Heart left ventricle (tissue), 16 donors: ENCODE data around the gene ADCK1. TPM values are rescaled to one million over a fixed set of nuclear protein-coding genes. Genes with fewer than 3 reads are reported as not detected.

Experiments
- ATAC-seq, 4 donors: fragments of 200-7000 bp; cut with Tn5 transposase; one replicate each; pipeline ENCODE4 v1.9.1; 2020 to 2022; ENCODE audit warnings: moderate library complexity in 4 of 4, mild to moderate bottlenecking in 3 of 4, moderate number of reproducible peaks in 1 of 4
- DNase-seq, 5 donors: peaks; one replicate each; pipeline ENCODE4 v3.0.0-alpha.2; 2020
- H3K27ac ChIP-seq, 12 donors: fragments of 200-600 bp; sonication (generic) in 4 of 12; one replicate each; pipeline versions ENCODE4 v1.5.0 to v1.8.0; 2016 to 2022; ENCODE audit warnings: mild to moderate bottlenecking in 2 of 12
- H3K27me3 ChIP-seq, 9 donors: fragments of 200-600 bp; sonication (generic) in 2 of 9; one replicate each; pipeline versions ENCODE4 v1.5.1 to v1.8.0; 2016 to 2022; ENCODE audit warnings: mild to moderate bottlenecking in 3 of 9
- H3K36me3 ChIP-seq, 9 donors: fragments of 200-600 bp; sonication (generic) in 2 of 9; one replicate each; pipeline versions ENCODE4 v1.5.0 to v1.8.0; 2018 to 2022; ENCODE audit warnings: mild to moderate bottlenecking in 2 of 9
- H3K4me1 ChIP-seq, 12 donors: fragments of 200-600 bp; sonication (generic) in 4 of 12; one replicate each; pipeline versions ENCODE4 v1.5.0 to v1.8.0; 2016 to 2022; ENCODE audit warnings: mild to moderate bottlenecking in 3 of 12
- H3K4me3 ChIP-seq, 12 donors: fragments of 200-600 bp; sonication (generic) in 4 of 12; one replicate each; pipeline versions ENCODE4 v1.5.0 to v1.8.0; 2017 to 2022; ENCODE audit warnings: mild to moderate bottlenecking in 9 of 12, moderate library complexity in 4 of 12
- H3K9me3 ChIP-seq, 12 donors: fragments of 200-600 bp; sonication (generic) in 4 of 12; one replicate each; pipeline versions ENCODE4 v1.5.0 to v1.8.0; 2016 to 2022; ENCODE audit warnings: mild to moderate bottlenecking in 1 of 12
- POLR2A ChIP-seq, 2 donors: fragments of 450-650 bp; IDR thresholded peaks; one replicate each; pipeline ENCODE4 v1.6.1; 2017; ENCODE audit warnings: antibody characterized with exemption in 2 of 2, mild to moderate bottlenecking in 2 of 2, moderate library complexity in 2 of 2
- WGBS, 4 donors: extraction: QIAGEN DNeasy Blood & Tissue Kit in 2 of 4; methylation state at CpG; one replicate each; pipeline versions ENCODE4 v1.1.5 to v1.1.7; 2013 to 2018; 5-methylcytosine and 5-hydroxymethylcytosine counted together
- intact Hi-C, 10 donors: fragments of 100-400 bp; cut with DNase I; formaldehyde crosslinking; loops; one replicate each; pipeline versions ENCODE4 v1.11.1 to v1.14.2; 2022
- polyA plus RNA-seq, 2 donors: library from polyadenylated mRNA; stranded (reverse); fragments of 200-250 nt; gene quantifications; one replicate each; pipeline ENCODE4 v1.2.3, GENCODE V29; 2013
- total RNA-seq, 9 donors: library from RNA; depleted of rRNA in 2 of 9; stranded (reverse); fragments of >200 nt in 2 of 9; fragmentation: NEBNext Ultra II Directional in 3 of 9; extraction: Animal tissue kit (Norgen Biotek cat#: 25700) in 3 of 9; gene quantifications; one replicate each; pipeline versions ENCODE4 v1.1.0 to v1.2.4, GENCODE V29; 2016 to 2023
- TF ChIP-seq, protein P1 (sequence below), 12 donors: fragments of 200-600 bp; sonication (generic) in 4 of 12; IDR thresholded peaks; one replicate each; pipeline versions ENCODE4 v1.5.0 to v1.8.0; 2018 to 2022; ENCODE audit warnings: antibody characterized with exemption in 12 of 12, mild to moderate bottlenecking in 5 of 12
- donor health status: ischemic (EF 13 %, LVEDD 7.1; RV severe dilation, severe dysfunction).
- donor health status: healthy with polysubstance abuse.
- donor health status: DM: no; HTN: yes; CAD: no.
- donor health status: DM: no; HTN: no; CAD: no.
- donor health status: ischemic (EF 25% LVEDD 6.9; RV normal size, moderate dysfunction).
- donor health status: ischemic (EF 25% LVEDD 5.7; RV mildly dilated, moderate dysfunction).
- donor health status: healthy.
- donor health status: DM: yes; HTN: yes; CAD: no.
- donor health status: ischemic (EF 35%, LVEDD 5.7; RV mildly dilated, moderate dysfunction).
- donor health status: nonischemic (EF 11% LVEDD 7.7; RV severe dilation, severe dysfunction).
- donor health status: DM: yes; HTN: yes; CAD: no.
- donor health status: PGD.
- donor health status: ischemic (EF 29% LVEDD 5.4; RV normal size, mild dysfunction).
- donor health status: nonischemic (EF 23%, LVEDD 6.1; RV moderate dilation, normal function).

ADCK1 gene
- total and polyA plus RNA-seq, 11 donors: 4.0 to 12.8 (median 7.9) TPM

DNA sequence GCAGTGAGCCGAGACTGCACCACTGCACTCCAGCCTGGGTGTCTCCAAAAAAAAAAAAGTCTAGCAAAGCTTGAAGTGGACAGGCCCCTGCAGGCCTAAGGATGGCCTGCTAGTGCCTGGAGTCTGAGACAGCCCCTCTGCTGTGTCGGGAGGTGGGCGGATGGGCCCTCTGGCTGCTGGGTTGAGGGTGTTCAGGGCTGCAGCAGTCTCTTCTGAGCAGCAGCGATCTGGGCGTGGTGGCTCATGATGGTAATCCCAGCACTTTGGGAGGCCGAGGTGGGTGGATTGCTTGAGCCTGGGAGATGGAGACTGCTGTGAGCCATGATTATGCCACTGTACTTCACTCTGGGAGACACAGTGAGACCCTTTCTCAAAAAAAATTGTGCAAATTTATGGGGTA is 57.0 kb downstream of the ADCK1 start:
- Histone ChIP-seq H3K27ac (no peak overlapping the region), H3K4me1 (peaks cover 0 to 19% (median 0%) of the 10 kb centered on the region in 12 donors), H3K9me3 (peaks cover 0 to 12% (median 0%) of the 10 kb centered on the region in 12 donors), H3K36me3 (peaks cover 0 to 10% (median 0%) of the 10 kb centered on the region in 9 donors), H3K27me3 (no peaks in the 10 kb centered on the region), H3K4me3 (no peak overlapping the region)
- no peak for TF ChIP-seq POLR2A (IDR thresholded peaks at IDR 0.05)
- TF ChIP-seq, protein P1, sequence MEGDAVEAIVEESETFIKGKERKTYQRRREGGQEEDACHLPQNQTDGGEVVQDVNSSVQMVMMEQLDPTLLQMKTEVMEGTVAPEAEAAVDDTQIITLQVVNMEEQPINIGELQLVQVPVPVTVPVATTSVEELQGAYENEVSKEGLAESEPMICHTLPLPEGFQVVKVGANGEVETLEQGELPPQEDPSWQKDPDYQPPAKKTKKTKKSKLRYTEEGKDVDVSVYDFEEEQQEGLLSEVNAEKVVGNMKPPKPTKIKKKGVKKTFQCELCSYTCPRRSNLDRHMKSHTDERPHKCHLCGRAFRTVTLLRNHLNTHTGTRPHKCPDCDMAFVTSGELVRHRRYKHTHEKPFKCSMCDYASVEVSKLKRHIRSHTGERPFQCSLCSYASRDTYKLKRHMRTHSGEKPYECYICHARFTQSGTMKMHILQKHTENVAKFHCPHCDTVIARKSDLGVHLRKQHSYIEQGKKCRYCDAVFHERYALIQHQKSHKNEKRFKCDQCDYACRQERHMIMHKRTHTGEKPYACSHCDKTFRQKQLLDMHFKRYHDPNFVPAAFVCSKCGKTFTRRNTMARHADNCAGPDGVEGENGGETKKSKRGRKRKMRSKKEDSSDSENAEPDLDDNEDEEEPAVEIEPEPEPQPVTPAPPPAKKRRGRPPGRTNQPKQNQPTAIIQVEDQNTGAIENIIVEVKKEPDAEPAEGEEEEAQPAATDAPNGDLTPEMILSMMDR (IDR thresholded peaks at IDR 0.05): no peak
- intact Hi-C loops: no loop called here
- DNase-seq: no peak
- WGBS, 4 donors: 76 to 97% (median 91%) methylated on average over 5 to 6 of the region's 6 CpGs
- no peak for ATAC-seq

DNA sequence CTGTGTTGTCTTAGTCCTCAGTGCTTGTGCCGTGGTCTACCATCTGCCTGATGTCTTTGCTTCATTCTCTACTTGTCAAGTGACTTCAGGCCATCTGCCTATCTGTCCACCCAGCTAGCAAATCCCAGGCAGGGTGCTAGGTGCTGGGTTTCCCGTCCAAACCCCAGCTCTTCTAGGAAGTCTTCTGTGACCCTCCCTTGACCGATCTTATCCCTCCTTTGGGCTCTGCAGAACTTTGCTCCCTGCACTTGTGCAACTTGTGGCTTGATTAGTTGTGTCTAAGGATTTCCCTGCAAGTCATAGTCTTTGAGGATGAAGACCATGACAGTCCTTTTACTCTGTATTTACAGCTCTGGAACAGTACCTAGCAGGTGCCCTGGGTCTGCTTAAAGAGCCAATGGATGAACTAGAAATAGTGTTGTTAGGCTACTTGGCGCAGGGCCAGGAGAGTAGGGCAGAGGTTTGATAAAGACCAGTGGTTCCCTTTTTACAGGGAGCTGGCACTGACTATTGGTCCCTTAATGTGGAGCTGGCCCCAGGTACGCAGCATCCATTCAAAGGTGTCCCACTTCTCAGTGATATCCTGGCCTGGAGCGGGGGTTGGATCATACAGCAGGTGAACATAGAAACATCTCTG is 60.1 kb downstream of the ADCK1 start:
- Histone ChIP-seq H3K9me3 (no peaks in the 10 kb centered on the region), H3K27ac (no peak overlapping the region), H3K27me3 (no peaks in the 10 kb centered on the region), H3K36me3 (peaks cover 0 to 10% (median 0%) of the 10 kb centered on the region in 9 donors), H3K4me3 (no peak overlapping the region), H3K4me1 (peaks cover 0 to 20% (median 0%) of the 10 kb centered on the region in 12 donors)
- peak in 1 of 5 donors; percentile 58 for DNase-seq
- TF ChIP-seq, protein P1 (IDR thresholded peaks at IDR 0.05): no peak
- no peak for TF ChIP-seq POLR2A (IDR thresholded peaks at IDR 0.05)
- intact Hi-C loops: loop anchor here in 9 of 10 donors (5.0 to 10.0 kb wide), 9 partner anchors 105 to 737 kb away; no protein-coding TSS in a partner anchor
- 85 to 95% (median 90%) methylated on average over 6 of the region's 6 CpGs for WGBS, 4 donors
- no peak for ATAC-seq

DNA sequence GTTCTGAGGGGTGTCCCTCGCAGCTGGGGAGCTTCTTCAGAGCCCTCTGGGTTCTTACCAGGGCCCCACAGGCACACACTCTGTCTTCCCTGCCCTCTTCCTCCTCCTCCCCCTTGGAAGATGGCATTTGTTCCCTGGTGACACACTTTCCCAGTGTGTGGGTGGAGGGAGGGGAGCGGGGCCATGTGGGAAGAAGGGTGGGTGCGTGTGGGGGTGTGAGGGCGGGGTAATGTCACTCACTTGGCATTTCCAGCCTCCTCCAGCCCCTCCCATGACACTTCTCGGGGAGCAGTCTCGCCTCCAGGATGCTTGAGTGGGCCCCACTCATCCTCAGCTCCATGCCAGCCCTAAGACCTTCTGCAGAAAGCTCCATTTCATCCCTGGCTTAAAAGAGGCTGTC is 61.3 kb downstream of the ADCK1 start:
- DNase-seq (no peak), ATAC-seq (no peak)
- TF ChIP-seq POLR2A (IDR thresholded peaks at IDR 0.05): no peak
- TF ChIP-seq, protein P1 (IDR thresholded peaks at IDR 0.05): no peak
- intact Hi-C loops: loop anchor here in 9 of 10 donors (5.0 to 10.0 kb wide), 9 partner anchors 104 to 736 kb away; no protein-coding TSS in a partner anchor
- Histone ChIP-seq H3K9me3 (peaks cover 0 to 9% (median 0%) of the 10 kb centered on the region in 12 donors), H3K27me3 (no peaks in the 10 kb centered on the region), H3K4me1 (peaks cover 0 to 15% (median 0%) of the 10 kb centered on the region in 12 donors), H3K4me3 (no peak overlapping the region), H3K36me3 (peaks cover 0 to 10% (median 0%) of the 10 kb centered on the region in 9 donors), H3K27ac (no peak overlapping the region)
- WGBS, 4 donors: 80 to 90% (median 84%) methylated on average over 4 to 6 of the region's 6 CpGs

DNA sequence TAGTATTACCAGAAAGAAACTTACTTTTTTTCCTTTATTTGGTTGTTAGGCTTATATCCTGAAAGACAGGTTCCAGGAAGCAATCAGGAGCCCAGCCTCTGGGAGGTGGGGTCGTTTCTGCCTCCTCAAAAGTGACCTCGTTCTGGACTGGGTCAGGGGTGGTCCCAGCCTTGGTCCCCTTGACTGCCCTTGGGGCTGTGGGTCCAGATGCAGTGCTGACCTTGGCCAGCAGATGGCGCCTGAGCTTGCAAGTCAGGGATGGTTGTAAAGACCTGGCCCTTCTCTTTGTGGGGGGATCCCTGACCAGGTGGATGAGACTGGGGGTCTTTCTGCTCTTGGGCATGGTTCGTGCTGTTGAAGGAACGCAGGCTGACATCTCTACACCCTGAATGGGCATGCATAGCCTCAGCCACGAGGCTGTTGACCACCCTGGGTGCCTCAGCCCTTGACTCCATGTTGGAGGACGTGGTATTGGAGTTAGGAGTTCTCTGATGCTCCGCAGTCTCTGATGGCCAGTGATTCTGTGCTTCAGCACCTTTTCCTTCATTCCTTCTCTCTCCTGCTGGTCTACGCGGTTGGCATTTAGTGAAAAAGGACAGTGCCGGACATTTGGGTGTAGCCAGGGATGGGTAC is 62.4 kb downstream of the ADCK1 start:
- H3K4me1 ChIP-seq: peaks cover 0 to 15% (median 0%) of the 10 kb centered on the region in 12 donors
- no peak overlapping the region for H3K27ac ChIP-seq
- peaks cover 0 to 11% (median 0%) of the 10 kb centered on the region in 12 donors for H3K9me3 ChIP-seq
- ATAC-seq (peak; percentile 64 to 77 (median 74)), DNase-seq (peak; percentile 65 to 89 (median 72))
- H3K36me3 ChIP-seq: peaks cover 0 to 10% (median 0%) of the 10 kb centered on the region in 9 donors
- intact Hi-C loops: loop anchor here (2.0 to 10.0 kb wide), 10 partner anchors 103 to 735 kb away; no protein-coding TSS in a partner anchor
- 57 to 63% (median 62%) methylated on average over 9 to 11 of the region's 11 CpGs for WGBS, 4 donors
- TF ChIP-seq, protein P1 (IDR thresholded peaks at IDR 0.05): peak; percentile 93 to 98 (median 96)
- no peak for TF ChIP-seq POLR2A (IDR thresholded peaks at IDR 0.05)
- H3K27me3 ChIP-seq: no peaks in the 10 kb centered on the region
- no peak overlapping the region for H3K4me3 ChIP-seq
